ENCODE measurements around the gene ADAM12.

DNA sequence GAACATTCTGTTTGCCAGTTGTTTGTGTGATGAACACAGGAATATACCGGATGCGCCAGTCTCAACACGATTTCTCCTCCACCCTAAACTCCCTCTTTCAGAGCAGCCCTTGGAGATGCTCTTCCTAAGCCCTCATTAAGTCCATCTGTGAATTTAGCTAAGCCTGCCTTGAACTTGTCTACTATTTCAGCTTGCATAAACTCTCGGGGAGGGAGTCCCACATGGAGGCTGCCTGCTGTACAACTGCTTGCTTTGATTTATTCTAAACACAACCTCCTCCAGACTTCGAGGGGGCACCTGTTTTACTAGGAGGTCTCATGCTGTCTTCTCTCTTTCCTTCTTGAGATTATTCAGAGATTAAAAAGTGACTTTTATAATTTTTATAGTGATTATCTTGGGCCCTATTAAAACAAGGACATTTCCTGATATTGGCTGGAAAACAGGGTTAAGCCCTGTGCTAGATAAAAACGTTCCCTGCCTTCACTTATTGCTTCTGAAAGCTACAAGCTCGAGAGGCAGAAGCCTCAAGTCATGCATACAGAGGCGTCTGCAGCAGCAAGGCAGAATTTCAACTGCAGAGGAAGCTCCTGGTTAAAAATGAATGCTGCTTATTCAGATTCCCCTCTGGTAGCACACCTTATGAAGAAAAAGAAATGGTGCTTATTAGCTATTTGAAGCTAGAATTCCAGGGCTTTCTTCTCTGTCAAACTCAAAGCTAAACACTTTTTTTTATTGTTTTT, 317.6 kb downstream of the ADAM12 start:
- TF ChIP-seq, protein P1, sequence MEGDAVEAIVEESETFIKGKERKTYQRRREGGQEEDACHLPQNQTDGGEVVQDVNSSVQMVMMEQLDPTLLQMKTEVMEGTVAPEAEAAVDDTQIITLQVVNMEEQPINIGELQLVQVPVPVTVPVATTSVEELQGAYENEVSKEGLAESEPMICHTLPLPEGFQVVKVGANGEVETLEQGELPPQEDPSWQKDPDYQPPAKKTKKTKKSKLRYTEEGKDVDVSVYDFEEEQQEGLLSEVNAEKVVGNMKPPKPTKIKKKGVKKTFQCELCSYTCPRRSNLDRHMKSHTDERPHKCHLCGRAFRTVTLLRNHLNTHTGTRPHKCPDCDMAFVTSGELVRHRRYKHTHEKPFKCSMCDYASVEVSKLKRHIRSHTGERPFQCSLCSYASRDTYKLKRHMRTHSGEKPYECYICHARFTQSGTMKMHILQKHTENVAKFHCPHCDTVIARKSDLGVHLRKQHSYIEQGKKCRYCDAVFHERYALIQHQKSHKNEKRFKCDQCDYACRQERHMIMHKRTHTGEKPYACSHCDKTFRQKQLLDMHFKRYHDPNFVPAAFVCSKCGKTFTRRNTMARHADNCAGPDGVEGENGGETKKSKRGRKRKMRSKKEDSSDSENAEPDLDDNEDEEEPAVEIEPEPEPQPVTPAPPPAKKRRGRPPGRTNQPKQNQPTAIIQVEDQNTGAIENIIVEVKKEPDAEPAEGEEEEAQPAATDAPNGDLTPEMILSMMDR (IDR thresholded peaks at IDR 0.05): no peak
- TF ChIP-seq POLR2A (IDR thresholded peaks at IDR 0.05): no peak

All from uterus (tissue), 2 donors.